SK-N-SH treated with all-trans-retinoic acid at 6 μM for 48 hours (cell line): ENCODE results near the gene PMEPA1.

Source experiments
- ATAC-seq: fragments of 200-7000 bp; cut with Tn5 transposase; 3 replicates; pipeline ENCODE4 v1.9.1; 2020; ENCODE audit warnings: mild to moderate bottlenecking, moderate library complexity
- ARNTL ChIP-seq: fragments of 450-650 bp; formaldehyde crosslinking; IDR thresholded peaks from 2 replicates; pipeline ENCODE4 v1.5.0; 2020; ENCODE audit warnings: low read depth, mild to moderate bottlenecking, moderate library complexity, borderline replicate concordance
- CREB5 ChIP-seq: fragments of 250-450 bp; sonication (Bioruptor Pico); IDR thresholded peaks from 2 replicates; pipeline ENCODE4 v1.5.1; 2020; ENCODE audit warnings: low read depth, mild to moderate bottlenecking, moderate library complexity
- CSDC2 ChIP-seq: fragments of 250-450 bp; sonication (Bioruptor Pico); IDR thresholded peaks from 2 replicates; pipeline ENCODE4 v1.5.0; 2020; ENCODE audit warnings: mild to moderate bottlenecking, moderate library complexity
- CSRNP3 ChIP-seq: fragments of 250-450 bp; sonication (Bioruptor Pico); IDR thresholded peaks from 2 replicates; pipeline ENCODE4 v1.5.1; 2021; ENCODE audit warnings: mild to moderate bottlenecking, moderate library complexity
- GLIS3 ChIP-seq: fragments of 250-450 bp; sonication (Bioruptor Pico); IDR thresholded peaks from 2 replicates; pipeline ENCODE4 v1.5.0; 2020; ENCODE audit warnings: mild to moderate bottlenecking, moderate library complexity
- ISL1 ChIP-seq: fragments of 250-450 bp; sonication (Bioruptor Pico); IDR thresholded peaks from 2 replicates; pipeline ENCODE4 v2.1.2; 2022; ENCODE audit warnings: mild to moderate bottlenecking, moderate library complexity
- OSR1 ChIP-seq: fragments of 250-450 bp; sonication (Bioruptor Pico); IDR thresholded peaks from 2 replicates; pipeline ENCODE4 v1.8.0; 2022; ENCODE audit warnings: moderate library complexity, mild to moderate bottlenecking, inconsistent platforms
- POU6F1 ChIP-seq: fragments of 250-450 bp; sonication (Bioruptor Pico); IDR thresholded peaks from 2 replicates; pipeline ENCODE4 v1.8.0; 2021; ENCODE audit warnings: low read depth, mild to moderate bottlenecking, moderate library complexity, borderline replicate concordance
- PPARA ChIP-seq: fragments of 250-450 bp; sonication (Bioruptor Pico); IDR thresholded peaks from 2 replicates; pipeline ENCODE4 v1.5.0; 2020; ENCODE audit warnings: mild to moderate bottlenecking, borderline replicate concordance
- RARB ChIP-seq: fragments of 250-450 bp; sonication (Bioruptor Pico); IDR thresholded peaks from 2 replicates; pipeline ENCODE4 v1.8.0; 2021; ENCODE audit warnings: mild to moderate bottlenecking, moderate library complexity
- SNAI2 ChIP-seq: fragments of 250-450 bp; sonication (Bioruptor Pico); IDR thresholded peaks from 2 replicates; pipeline ENCODE4 v1.5.0; 2020; ENCODE audit warnings: mild to moderate bottlenecking, moderate library complexity
- TCF4 ChIP-seq: fragments of 250-450 bp; sonication (Bioruptor Pico); IDR thresholded peaks from 2 replicates; pipeline ENCODE4 v1.8.0; 2021; ENCODE audit warnings: mild to moderate bottlenecking, moderate library complexity, borderline replicate concordance
- TOX ChIP-seq: fragments of 250-450 bp; sonication (Bioruptor Pico); IDR thresholded peaks from 2 replicates; pipeline ENCODE4 v1.8.0; 2021; ENCODE audit warnings: mild to moderate bottlenecking, moderate library complexity, borderline replicate concordance
- TSHZ2 ChIP-seq: fragments of 250-450 bp; sonication (Bioruptor Pico); IDR thresholded peaks from 2 replicates; pipeline ENCODE4 v1.5.0; 2020; ENCODE audit warnings: mild to moderate bottlenecking, moderate library complexity
- ZC3H10 ChIP-seq: fragments of 250-450 bp; sonication (Bioruptor Pico); IDR thresholded peaks from 2 replicates; pipeline ENCODE4 v1.5.1; 2021; ENCODE audit warnings: mild to moderate bottlenecking, moderate library complexity
- ZFP3 ChIP-seq: fragments of 250-450 bp; sonication (Bioruptor Pico); IDR thresholded peaks from 2 replicates; pipeline ENCODE4 v1.5.0; 2020; ENCODE audit warnings: mild to moderate bottlenecking, moderate library complexity
- ZFP30 ChIP-seq: fragments of 450-650 bp; formaldehyde crosslinking; IDR thresholded peaks from 2 replicates; pipeline ENCODE4 v1.5.0; 2022; ENCODE audit warnings: mild to moderate bottlenecking, moderate library complexity
- ZNF565 ChIP-seq: fragments of 450-650 bp; formaldehyde crosslinking; conservative IDR thresholded peaks from 2 replicates; pipeline ENCODE4 v1.5.0; 2020; ENCODE audit warnings: low read depth, mild to moderate bottlenecking, moderate library complexity
- ZNF8 ChIP-seq: fragments of 450-650 bp; formaldehyde crosslinking; IDR thresholded peaks from 2 replicates; pipeline ENCODE4 v1.5.0; 2020; ENCODE audit warnings: mild to moderate bottlenecking, moderate library complexity

PMEPA1 gene

GRCh38 chr20:57620999-57621398, 88.8 kb downstream of the PMEPA1 start:
- no peak for ATAC-seq
- no peak for TF ChIP-seq ISL1 (CRISPR knock-in tag)
- TF ChIP-seq SNAI2 (CRISPR knock-in tag), result no peak
- TF ChIP-seq RARB (CRISPR knock-in tag), result no peak
- TF ChIP-seq CREB5 (CRISPR knock-in tag), result no peak
- no peak for TF ChIP-seq ZNF565 (CRISPR knock-in tag)
- TF ChIP-seq CSDC2 (CRISPR knock-in tag), result no peak
- TF ChIP-seq GLIS3, result no peak
- no peak for TF ChIP-seq ZNF8
- no peak for TF ChIP-seq PPARA (CRISPR knock-in tag)
- no peak for TF ChIP-seq ARNTL (CRISPR knock-in tag)
- no peak for TF ChIP-seq POU6F1
- no peak for TF ChIP-seq CSRNP3 (CRISPR knock-in tag)
- no peak for TF ChIP-seq OSR1 (CRISPR knock-in tag)
- no peak for TF ChIP-seq ZFP3
- TF ChIP-seq ZFP30 (CRISPR knock-in tag), result no peak
- TF ChIP-seq, all 23 proteins: peak for 0

- TF ChIP-seq OSR1 (CRISPR knock-in tag) (no peak), TOX (CRISPR knock-in tag) (no peak), ZNF565 (CRISPR knock-in tag) (no peak), POU6F1 (no peak), CSDC2 (CRISPR knock-in tag) (no peak), ISL1 (CRISPR knock-in tag) (no peak), ZFP30 (CRISPR knock-in tag) (no peak), ZNF8 (no peak), ZC3H10 (CRISPR knock-in tag) (no peak), CREB5 (CRISPR knock-in tag) (no peak), TCF4 (CRISPR knock-in tag) (no peak)
These were observed 89.4 kb downstream of the PMEPA1 start, which contains the start of gene ZBP1 for GRCh38 chr20:57620274-57620990. ZBP1 (minus strand) TSS chr20:57620426; CDS start chr20:57620295, 131 bp downstream.

GRCh38 chr20:57619051-57619831, 90.6 kb downstream of the PMEPA1 start:
- ATAC-seq, result no peak
- TF ChIP-seq TSHZ2 (CRISPR knock-in tag), result no peak
- TF ChIP-seq CSRNP3 (CRISPR knock-in tag), result no peak
- no peak for TF ChIP-seq ZC3H10 (CRISPR knock-in tag)
- no peak for TF ChIP-seq ZNF565 (CRISPR knock-in tag)

More at GRCh38 chr20:57620274-57620990, 89.4 kb downstream of the PMEPA1 start, which contains the start of gene ZBP1:
- no peak for ATAC-seq
